Effector CD8-positive, alpha-beta T cell (primary cell): ENCODE measurements around the gene SMTN.
"Not testable (repeated sequence)": the region's sequence is repeated elsewhere in the genome, so short reads cannot be mapped to it uniquely, and the experiment has no call there.

Experiments
- DNase-seq: peaks from one replicate; lab custom pipeline; 2025; lab: John Stamatoyannopoulos, UW

The SMTN gene

DNA sequence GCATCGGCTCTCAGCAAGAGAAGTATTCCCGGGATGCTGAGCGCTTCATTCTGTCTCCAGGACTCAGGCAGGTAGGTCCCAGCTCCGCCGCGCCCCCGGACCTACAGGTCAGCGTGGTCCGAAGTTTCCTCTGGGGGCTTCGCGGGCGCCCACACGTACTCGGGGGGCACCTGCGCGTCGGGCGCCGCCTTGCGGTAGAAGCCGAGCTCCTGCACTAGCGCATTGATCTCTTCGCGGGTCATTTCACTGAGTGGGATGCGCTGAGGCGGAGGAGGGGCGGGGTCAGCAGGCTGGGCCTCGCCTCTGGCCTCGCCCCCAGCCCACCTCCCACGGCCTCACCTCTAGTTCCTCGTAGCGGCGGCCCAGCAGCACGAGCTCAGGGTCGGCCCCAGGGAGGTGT is 23.8 kb downstream of the SMTN start:
- DNase-seq = no peak

GRCh38 chr22:31105282-31105929 is 24.3 kb downstream of the SMTN start:
- DNase-seq = no peak

DNA sequence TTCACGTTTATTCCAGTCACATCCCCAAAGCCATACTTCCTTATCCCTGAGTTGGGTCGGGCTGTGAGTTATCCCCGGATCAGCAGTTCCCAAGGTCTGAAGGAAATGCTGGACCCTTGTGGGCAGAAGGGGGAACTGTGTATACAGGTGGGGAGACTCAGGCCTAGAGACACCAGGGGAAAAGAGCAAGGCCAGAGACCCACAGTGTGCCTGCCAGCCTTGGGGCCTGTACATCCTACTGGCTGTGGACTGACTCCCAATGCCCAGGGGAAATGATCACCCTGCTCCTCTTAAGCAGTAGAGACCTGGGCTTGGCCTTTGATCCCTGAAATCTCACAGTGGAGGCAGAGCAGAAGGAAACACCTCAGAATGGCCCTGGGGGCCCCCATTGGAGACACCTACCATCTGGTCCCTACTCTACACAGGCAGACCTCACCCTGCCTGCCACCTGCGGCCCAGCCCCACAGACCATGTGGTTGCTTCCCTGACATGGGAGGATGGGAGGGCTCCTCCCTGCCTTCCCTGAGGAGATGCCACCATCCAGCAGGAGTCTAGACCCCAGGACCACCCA is 25.0 kb downstream of the SMTN start:
- no peak for DNase-seq

GRCh38 chr22:31106731-31107177 is 25.6 kb downstream of the SMTN start:
- DNase-seq = no peak

- peak; percentile 84 for DNase-seq
Observed at GRCh38 chr22:31107178-31107893, 26.2 kb downstream of the SMTN start, which contains the start of gene SELENOM. Gene SELENOM (minus strand): TSS chr22:31107568. CDS start chr22:31107505, 63 bp downstream.

- no peak for DNase-seq
Observed at GRCh38 chr22:31107894-31108218, 26.7 kb downstream of the SMTN start.

- not testable (repeated sequence) for DNase-seq
Observed at GRCh38 chr22:31112547-31113091, 31.5 kb downstream of the SMTN start.

DNA sequence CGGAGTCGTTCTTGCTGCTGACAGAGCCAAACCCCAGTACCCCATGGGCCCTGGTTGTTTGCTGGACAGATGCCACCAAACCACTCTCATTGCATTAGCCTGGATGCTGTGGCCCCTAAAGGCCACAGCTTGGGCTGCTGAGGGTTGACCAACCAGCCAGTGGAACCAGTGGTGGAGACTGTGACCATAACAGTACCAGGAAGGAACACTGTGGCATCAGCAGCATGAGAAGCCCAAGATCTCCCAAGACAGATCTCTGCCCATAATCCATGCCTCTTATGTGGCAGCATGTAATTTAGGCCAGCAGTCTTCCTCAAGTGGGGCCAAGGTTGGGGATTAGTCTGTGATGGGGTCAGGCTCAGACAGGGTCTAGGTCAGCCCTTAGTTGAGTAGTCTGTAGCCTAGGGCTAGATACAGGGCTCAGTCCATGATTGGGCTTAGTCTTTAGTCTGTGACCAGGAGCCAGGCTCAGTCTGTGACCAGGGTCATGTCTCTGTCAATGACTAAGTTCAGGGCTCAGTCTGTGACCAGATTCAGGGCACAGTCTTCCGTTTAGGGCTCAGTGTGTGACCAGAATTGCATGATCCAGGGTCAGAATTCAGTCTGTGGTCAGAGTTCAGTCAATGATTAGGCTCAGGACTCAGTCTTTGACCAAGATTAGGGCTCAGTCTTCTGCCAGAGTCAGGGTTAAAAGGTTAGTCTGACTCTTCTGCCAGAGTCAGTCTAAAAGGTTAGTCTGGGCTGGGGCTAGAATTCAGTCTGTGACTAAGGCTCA is 37.1 kb downstream of the SMTN start:
- DNase-seq = no peak

- DNase-seq = no peak
Observed at GRCh38 chr22:31119026-31119717, 38.1 kb downstream of the SMTN start.

GRCh38 chr22:31120230-31120629 is 39.1 kb downstream of the SMTN start:
- DNase-seq = no peak

- DNase-seq = no peak
Observed at GRCh38 chr22:31120642-31121041, 39.5 kb downstream of the SMTN start.

GRCh38 chr22:31121403-31121802 is 40.3 kb downstream of the SMTN start:
- no peak for DNase-seq

GRCh38 chr22:31122196-31122531 is 41.0 kb downstream of the SMTN start:
- DNase-seq = no peak

GRCh38 chr22:31122532-31123291 is 41.6 kb downstream of the SMTN start, which contains the start of gene INPP5J:
Gene INPP5J (plus strand): TSS chr22:31122966. CDS start chr22:31123015, 49 bp downstream.
- DNase-seq = no peak

DNA sequence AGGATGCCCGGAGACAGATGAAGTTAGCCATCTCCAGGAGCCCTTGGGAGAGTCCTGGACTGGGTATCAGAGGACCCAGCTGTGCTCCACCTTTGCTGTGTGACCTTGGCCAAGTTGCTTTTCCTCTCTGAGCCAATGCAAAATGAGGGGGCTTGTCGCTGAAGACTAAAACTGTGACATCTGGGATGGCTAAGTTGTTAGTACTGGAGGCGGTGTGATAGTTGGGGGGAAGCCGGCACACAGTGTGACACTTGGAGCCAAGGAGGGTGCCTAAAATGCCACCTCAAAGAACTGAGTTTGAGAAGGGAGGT is 42.1 kb downstream of the SMTN start:
- DNase-seq = no peak

DNA sequence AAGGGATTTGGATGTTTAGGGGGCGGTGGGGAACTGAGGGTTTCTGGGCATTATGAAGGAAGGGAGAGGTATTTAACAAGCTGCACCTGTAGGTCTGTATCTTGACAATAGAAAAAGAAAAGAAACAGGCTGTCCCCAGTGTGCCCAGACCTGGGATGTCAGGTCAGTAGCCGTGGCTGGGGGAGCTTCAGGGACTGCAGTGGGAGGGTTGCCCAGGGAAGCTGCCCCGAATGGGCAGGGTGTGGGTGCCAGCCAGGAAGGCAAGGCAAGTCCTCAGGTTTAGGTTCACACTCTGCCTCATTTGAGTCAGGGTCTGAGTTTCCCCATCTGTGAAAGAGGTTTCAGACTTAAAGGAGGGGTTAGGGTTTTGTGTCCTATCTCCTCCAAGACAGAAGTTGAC is 43.2 kb downstream of the SMTN start:
- DNase-seq = no peak

DNA sequence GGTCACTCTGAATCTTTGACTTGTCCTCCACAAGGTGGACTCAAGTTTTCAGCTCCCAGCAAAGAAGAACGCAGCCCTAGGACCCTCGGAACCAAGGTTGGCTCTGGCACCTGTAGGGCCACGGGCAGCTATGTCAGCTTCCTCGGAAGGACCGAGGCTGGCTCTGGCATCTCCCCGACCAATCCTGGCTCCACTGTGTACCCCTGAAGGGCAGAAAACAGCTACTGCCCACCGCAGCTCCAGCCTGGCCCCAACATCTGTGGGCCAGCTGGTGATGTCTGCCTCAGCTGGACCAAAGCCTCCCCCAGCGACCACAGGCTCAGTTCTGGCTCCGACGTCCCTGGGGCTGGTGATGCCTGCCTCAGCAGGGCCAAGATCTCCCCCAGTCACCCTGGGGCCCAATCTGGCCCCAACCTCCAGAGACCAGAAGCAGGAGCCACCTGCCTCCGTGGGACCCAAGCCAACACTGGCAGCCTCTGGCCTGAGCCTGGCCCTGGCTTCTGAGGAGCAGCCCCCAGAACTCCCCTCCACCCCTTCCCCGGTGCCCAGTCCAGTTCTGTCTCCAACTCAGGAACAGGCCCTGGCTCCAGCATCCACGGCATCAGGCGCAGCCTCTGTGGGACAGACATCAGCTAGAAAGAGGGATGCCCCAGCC is 43.8 kb downstream of the SMTN start:
- DNase-seq = no peak

DNA sequence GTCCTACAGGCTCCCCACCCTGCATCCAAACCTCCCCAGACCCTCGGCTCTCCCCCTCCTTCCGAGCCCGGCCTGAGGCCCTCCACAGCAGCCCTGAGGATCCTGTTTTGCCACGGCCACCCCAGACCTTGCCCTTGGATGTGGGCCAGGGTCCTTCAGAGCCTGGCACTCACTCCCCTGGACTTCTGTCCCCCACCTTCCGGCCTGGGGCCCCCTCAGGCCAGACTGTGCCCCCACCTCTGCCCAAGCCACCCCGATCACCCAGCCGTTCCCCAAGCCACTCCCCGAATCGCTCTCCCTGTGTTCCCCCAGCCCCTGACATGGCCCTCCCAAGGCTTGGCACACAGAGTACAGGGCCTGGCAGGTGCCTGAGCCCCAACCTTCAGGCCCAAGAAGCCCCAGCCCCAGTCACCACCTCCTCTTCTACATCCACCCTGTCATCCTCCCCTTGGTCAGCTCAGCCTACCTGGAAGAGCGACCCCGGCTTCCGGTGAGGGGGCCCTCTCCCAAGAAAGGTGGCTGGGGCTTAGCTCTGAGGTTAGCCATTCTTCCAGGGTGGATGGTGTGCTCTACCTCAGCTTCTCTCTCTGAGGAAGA is 44.5 kb downstream of the SMTN start:
- DNase-seq = no peak

DNA sequence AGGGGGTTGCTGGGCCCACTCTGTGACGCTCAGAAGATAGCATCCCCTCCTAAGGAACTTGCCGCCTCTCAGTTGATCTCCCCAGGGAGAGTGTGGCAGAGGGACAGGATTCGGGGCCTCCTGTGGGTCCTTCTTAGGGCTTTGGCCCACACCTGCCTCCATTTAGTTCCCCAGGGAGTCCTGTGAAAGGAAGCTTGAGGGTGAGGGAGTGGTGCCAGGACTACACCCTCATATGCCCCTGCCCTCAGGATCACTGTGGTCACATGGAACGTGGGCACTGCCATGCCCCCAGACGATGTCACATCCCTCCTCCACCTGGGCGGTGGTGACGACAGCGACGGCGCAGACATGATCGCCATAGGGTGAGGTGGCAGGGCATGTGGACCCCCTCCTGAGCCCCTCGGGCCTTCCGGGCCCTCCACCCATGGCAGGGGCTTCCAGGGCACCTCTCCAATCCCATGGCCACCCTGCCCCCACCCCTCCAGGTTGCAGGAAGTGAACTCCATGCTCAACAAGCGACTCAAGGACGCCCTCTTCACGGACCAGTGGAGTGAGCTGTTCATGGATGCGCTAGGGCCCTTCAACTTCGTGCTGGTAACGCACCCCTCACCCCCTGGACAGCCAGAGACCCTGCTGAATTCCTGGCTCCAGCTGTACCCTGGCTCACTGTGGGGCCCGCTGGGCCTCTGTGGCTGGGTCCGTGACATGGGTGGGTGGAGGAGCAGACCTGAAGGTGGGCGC is 45.2 kb downstream of the SMTN start:
- DNase-seq = no peak

DNA sequence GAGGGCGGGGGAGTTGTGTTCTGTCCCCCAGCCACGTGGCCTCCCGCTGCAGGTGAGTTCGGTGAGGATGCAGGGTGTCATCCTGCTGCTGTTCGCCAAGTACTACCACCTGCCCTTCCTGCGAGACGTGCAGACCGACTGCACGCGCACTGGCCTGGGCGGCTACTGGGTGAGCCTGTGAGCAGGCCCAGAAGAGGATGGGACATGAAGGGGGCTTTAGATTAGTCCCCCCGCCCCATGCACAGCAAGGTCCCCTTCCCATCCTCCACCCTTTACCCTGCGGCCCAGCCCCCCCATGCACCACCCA is 45.7 kb downstream of the SMTN start:
- no peak for DNase-seq
